Adrenal gland (tissue), 12 donors: ENCODE data around the gene PDLIM5. TPM values are rescaled to one million over a fixed set of nuclear protein-coding genes. Genes with fewer than 3 reads are reported as not detected.

ENCODE experiments used
- DNase-seq, 7 donors: peaks; one replicate each; pipeline ENCODE4 v3.0.0-alpha.2; 2019 to 2020
- H3K27ac ChIP-seq, 5 donors: fragments of 200-600 bp; sonication (generic) in 4 of 5; 1 replicate in 3 of 5; 2 replicates in 2 of 5; pipeline versions ENCODE4 v1.5.1 to v1.8.0; 2016 to 2020; ENCODE audit warnings: mild to moderate bottlenecking in 1 of 5
- H3K27me3 ChIP-seq: fragments of 200-600 bp; 2 replicates; pipeline ENCODE4 v1.8.0; 2021
- H3K36me3 ChIP-seq, 2 donors: fragments of 200-600 bp; replicated peaks in 1 of 2; 1 replicate in 1 of 2; 2 replicates in 1 of 2; pipeline versions ENCODE4 v1.5.1 to v1.8.0; 2018 to 2022
- H3K4me1 ChIP-seq, 2 donors: fragments of 200-600 bp; replicated peaks in 1 of 2; 1 replicate in 1 of 2; 2 replicates in 1 of 2; pipeline versions ENCODE4 v1.5.1 to v1.8.0; 2018 to 2021
- H3K4me3 ChIP-seq, 4 donors: fragments of 200-600 bp; sonication (generic) in 3 of 4; one replicate each; pipeline ENCODE4 v1.5.1; 2016 to 2018
- H3K9me3 ChIP-seq, 3 donors: fragments of 200-600 bp; sonication (generic) in 1 of 3; replicated peaks in 1 of 3; 1 replicate in 2 of 3; 2 replicates in 1 of 3; pipeline versions ENCODE4 v1.5.1 to v1.8.0; 2016 to 2021
- POLR2A ChIP-seq, 2 donors: fragments of 450-650 bp; IDR thresholded peaks; one replicate each; pipeline ENCODE4 v1.6.1; 2017; ENCODE audit warnings: antibody characterized with exemption in 2 of 2, mild to moderate bottlenecking in 2 of 2, moderate library complexity in 1 of 2
- WGBS, 4 donors: extraction: QIAGEN DNeasy Blood & Tissue Kit in 2 of 4; methylation state at CpG; one replicate each; pipeline versions ENCODE4 v1.1.5 to v1.1.7; 2013 to 2017; 5-methylcytosine and 5-hydroxymethylcytosine counted together
- intact Hi-C, 2 donors: fragments of 100-400 bp; cut with DNase I; formaldehyde crosslinking; loops; one replicate each; pipeline versions ENCODE4 v1.14.1 to v1.15.0; 2022 to 2023
- polyA plus RNA-seq, 3 donors: library from polyadenylated mRNA; stranded (reverse); fragments of 200-250 nt in 2 of 3; fragments of 350-450 nt in 1 of 3; fragmentation: Illumina TruSeq in 1 of 3; extraction: RNeasy Lipid Tissue Mini Kit (QIAGEN cat#74804) in 1 of 3; gene quantifications; one replicate each; pipeline ENCODE4 v1.2.3, GENCODE V29; 2013 to 2014
- total RNA-seq, 9 donors: library from RNA; depleted of rRNA in 4 of 9; stranded (reverse); fragments of >200 nt in 4 of 9; fragments of 120-200 nt in 1 of 9; fragmentation: NEBNext Ultra II Directional in 1 of 9; extraction: Animal tissue kit (Norgen Biotek cat#: 25700) in 1 of 9; gene quantifications; one replicate each; pipeline versions ENCODE4 v1.1.0 to v1.2.4, GENCODE V29; 2013 to 2023
- TF ChIP-seq, protein P1 (sequence below), 6 experiments: fragments of 450-650 bp in 4 of 6; fragments of 200-600 bp in 2 of 6; sonication (generic) in 1 of 6; IDR thresholded peaks; 1 replicate in 5 of 6; 2 replicates in 1 of 6; pipeline versions ENCODE4 v1.5.1 to v1.8.0; 2016 to 2021; ENCODE audit warnings: antibody characterized with exemption in 6 of 6, mild to moderate bottlenecking in 2 of 6, moderate library complexity in 1 of 6
- donor health status: healthy with polysubstance abuse.
- donor health status: Bipolar disorder and iron deficiency.
- donor health status: DM: yes; HTN: yes; CAD: no.
- donor health status: DM: no; HTN: no; CAD: no.
- donor health status: DM: no; HTN: no; CAD: no.
- donor health status: DM: yes; HTN: yes; CAD: no.

The PDLIM5 gene
- total and polyA plus RNA-seq, 12 donors: 26.2 to 150 (median 84.0) TPM

DNA sequence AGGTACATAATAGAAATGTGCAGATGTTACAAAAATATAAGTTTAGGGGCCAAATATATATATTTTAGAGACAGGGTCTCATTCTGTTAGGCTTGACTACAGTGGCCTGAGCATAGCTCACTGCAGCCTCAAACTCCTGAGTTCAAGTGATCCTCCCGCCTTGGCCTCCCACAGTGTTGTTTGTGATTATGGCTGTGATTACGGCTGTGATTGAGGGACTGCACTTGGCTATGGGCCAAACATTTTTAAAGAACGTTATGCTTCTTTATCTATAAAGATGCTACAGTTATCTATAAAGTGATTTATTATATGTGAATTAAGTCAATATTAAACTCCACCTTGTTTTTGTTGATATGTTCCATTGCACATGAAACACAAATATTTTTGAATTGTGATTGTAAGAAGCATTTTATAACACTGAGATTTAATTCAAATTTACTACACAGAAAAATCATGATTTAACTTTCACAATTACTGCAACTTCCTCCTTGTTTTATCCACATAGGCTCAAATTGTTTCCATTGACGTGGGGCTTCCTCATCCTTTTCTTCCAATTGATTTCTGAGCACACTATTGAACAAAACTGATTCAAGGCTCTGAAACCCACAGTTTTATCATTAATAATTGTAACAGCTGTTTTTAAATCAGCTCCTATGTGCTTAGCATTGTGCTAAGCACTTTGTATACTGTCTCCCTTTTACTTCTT, 237.6 kb downstream of the PDLIM5 start:
- intact Hi-C loops: no loop called here
- DNase-seq: no peak
- Histone ChIP-seq H3K4me1 (no peaks in the 10 kb centered on the region), H3K27me3 (no peaks in the 10 kb centered on the region), H3K36me3 (no peaks in the 10 kb centered on the region), H3K9me3 (no peaks in the 10 kb centered on the region), H3K27ac (no peak overlapping the region), H3K4me3 (no peak overlapping the region)
- TF ChIP-seq, protein P1, sequence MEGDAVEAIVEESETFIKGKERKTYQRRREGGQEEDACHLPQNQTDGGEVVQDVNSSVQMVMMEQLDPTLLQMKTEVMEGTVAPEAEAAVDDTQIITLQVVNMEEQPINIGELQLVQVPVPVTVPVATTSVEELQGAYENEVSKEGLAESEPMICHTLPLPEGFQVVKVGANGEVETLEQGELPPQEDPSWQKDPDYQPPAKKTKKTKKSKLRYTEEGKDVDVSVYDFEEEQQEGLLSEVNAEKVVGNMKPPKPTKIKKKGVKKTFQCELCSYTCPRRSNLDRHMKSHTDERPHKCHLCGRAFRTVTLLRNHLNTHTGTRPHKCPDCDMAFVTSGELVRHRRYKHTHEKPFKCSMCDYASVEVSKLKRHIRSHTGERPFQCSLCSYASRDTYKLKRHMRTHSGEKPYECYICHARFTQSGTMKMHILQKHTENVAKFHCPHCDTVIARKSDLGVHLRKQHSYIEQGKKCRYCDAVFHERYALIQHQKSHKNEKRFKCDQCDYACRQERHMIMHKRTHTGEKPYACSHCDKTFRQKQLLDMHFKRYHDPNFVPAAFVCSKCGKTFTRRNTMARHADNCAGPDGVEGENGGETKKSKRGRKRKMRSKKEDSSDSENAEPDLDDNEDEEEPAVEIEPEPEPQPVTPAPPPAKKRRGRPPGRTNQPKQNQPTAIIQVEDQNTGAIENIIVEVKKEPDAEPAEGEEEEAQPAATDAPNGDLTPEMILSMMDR (IDR thresholded peaks at IDR 0.05): no peak
- TF ChIP-seq POLR2A (IDR thresholded peaks at IDR 0.05): no peak
- 60 to 65% (median 63%) methylated on average over 4 of the region's 4 CpGs for WGBS, 4 donors

DNA sequence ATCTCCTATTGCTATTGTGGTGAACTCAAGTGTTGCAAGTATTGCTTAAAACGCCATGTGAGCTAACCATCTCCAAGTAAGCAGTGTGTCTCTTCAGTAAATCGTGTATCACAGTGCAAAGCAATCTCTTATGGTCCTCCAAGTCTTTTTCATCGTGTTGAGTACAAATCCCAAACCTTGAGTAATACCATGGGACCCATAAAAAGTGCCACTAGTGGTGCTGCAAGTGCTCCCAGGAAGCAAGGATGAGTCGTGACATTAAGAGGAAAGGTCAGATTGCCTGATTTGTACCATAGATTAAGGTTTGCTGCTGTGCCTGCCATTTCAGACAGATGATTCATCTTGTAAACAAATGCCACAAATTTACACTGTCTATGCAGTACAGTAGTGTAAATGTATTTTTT, 239.1 kb downstream of the PDLIM5 start:
- Histone ChIP-seq H3K27ac (no peak overlapping the region), H3K9me3 (no peaks in the 10 kb centered on the region), H3K27me3 (no peaks in the 10 kb centered on the region), H3K4me3 (no peak overlapping the region), H3K36me3 (no peaks in the 10 kb centered on the region), H3K4me1 (no peaks in the 10 kb centered on the region)
- no peak for TF ChIP-seq POLR2A (IDR thresholded peaks at IDR 0.05)
- TF ChIP-seq, protein P1 (IDR thresholded peaks at IDR 0.05): no peak
- DNase-seq: no peak
- intact Hi-C loops: no loop called here
- 55 to 66% (median 59%) methylated on average over 4 of the region's 4 CpGs for WGBS, 4 donors

DNA sequence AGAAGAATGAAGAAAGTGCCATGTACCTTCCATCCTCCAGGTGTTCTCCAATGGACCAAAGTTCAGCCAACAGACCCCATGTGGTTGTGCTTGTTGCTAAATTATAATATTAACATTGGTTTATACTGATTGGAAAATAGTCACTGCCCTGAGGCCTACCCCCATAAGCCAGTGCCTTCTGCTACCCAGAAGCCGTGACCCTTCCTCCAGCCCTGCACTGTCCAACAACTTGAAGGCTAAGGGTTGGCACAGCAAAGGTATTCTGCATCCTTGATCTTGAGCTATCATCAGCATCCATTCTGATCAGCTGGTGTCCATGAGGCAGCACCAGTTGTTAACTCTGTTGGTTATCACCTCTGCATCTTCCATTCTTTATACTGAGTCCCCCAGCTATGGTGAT, 239.8 kb downstream of the PDLIM5 start:
- Histone ChIP-seq H3K4me3 (no peak overlapping the region), H3K27me3 (no peaks in the 10 kb centered on the region), H3K9me3 (no peaks in the 10 kb centered on the region), H3K4me1 (no peaks in the 10 kb centered on the region), H3K36me3 (no peaks in the 10 kb centered on the region), H3K27ac (no peak overlapping the region)
- TF ChIP-seq POLR2A (IDR thresholded peaks at IDR 0.05): no peak
- TF ChIP-seq, protein P1 (IDR thresholded peaks at IDR 0.05): no peak
- 90 to 100% (median 97%) methylated on average over 1 of the region's 1 CpG for WGBS, 4 donors
- DNase-seq: no peak
- intact Hi-C loops: no loop called here

DNA sequence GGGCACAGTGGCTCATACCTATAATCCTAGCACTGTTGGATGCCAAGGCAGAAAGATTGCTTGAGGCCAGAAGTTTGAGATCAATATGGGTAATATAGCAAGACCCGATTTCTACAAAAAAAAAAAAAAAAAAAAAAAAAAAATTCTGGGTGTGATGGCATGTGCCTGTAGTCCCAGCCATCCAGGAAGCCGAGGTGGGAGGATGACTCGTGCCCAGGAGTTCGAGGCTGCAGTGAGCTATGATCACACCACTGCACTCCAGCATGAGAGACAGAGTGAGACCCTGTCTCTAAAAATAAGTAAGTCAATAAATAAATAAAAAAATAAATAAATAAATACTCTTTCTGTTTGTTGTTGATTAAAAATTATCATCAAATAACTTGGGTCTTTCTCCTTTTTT, 243.6 kb downstream of the PDLIM5 start:
- no peak for DNase-seq
- TF ChIP-seq, protein P1 (IDR thresholded peaks at IDR 0.05): no peak
- TF ChIP-seq POLR2A (IDR thresholded peaks at IDR 0.05): no peak
- WGBS, 4 donors: 56 to 63% (median 59%) methylated on average over 4 of the region's 4 CpGs
- intact Hi-C loops: no loop called here
- no peaks in the 10 kb centered on the region for H3K4me1 ChIP-seq
- no peaks in the 10 kb centered on the region for H3K36me3 ChIP-seq
- H3K4me3 ChIP-seq: no peak overlapping the region
- H3K9me3 ChIP-seq: no peaks in the 10 kb centered on the region
- H3K27ac ChIP-seq: no peak overlapping the region
- H3K27me3 ChIP-seq: no peaks in the 10 kb centered on the region
